GM13977 (cell line): ENCODE data around the gene BANF2.

ENCODE experiments used
- DNase-seq: peaks from one replicate; pipeline ENCODE4 v3.0.0; 2012; ENCODE audit warnings: low spot score
- in situ Hi-C: fragments of 300-500 bp; cut with MboI; formaldehyde crosslinking; loops from one replicate; pipeline ENCODE4 v1.12.0; 2022; ENCODE audit warnings: low sequenced_read_pairs, low pct_unique_long_range_greater_than_20kb, mixed read lengths, inconsistent platforms; ENCODE audit not compliant: unreplicated experiment
- TF ChIP-seq, protein P1 (sequence below): IDR thresholded peaks from 2 replicates; pipeline ENCODE4 v1.5.1; 2012; ENCODE audit warnings: mild to moderate bottlenecking, control low read depth; ENCODE audit not compliant: insufficient read depth; ENCODE audit errors: extremely low read depth, missing control alignments

BANF2 gene

DNA sequence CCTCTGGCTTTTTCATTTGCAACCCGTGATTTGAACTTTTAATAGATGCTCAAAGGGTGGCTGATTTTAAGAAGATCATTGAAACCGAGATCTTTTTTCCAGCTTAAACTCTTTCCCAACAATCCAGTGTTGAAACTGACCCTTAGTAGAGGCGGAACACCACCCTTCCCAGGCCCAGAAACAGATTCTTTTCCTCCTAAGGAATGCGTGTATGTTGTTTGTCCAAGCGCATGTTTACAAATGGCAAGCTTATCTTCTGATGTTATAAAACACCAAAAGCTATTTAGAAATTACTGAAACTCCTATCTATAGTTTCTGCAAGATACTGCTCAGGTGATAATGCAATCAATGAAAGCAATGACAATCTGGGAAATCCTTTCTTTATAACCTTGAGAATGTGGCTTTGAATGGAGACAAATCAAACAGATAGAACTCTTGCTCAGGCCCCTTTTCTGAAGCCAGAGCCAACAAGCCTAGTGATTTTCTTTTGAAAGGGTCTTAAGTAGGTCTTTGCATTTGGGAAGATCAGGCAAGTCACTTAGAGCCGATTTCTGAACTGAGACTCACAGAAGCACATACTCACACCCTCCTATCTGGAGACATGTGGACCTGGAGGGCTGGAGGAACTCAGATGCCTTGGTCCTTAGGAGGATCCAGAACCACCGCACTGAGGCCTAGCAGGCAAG, 9.1 kb downstream of the BANF2 start:
- DNase-seq = no peak
- in situ Hi-C loops = no loop called here
- TF ChIP-seq, protein P1, sequence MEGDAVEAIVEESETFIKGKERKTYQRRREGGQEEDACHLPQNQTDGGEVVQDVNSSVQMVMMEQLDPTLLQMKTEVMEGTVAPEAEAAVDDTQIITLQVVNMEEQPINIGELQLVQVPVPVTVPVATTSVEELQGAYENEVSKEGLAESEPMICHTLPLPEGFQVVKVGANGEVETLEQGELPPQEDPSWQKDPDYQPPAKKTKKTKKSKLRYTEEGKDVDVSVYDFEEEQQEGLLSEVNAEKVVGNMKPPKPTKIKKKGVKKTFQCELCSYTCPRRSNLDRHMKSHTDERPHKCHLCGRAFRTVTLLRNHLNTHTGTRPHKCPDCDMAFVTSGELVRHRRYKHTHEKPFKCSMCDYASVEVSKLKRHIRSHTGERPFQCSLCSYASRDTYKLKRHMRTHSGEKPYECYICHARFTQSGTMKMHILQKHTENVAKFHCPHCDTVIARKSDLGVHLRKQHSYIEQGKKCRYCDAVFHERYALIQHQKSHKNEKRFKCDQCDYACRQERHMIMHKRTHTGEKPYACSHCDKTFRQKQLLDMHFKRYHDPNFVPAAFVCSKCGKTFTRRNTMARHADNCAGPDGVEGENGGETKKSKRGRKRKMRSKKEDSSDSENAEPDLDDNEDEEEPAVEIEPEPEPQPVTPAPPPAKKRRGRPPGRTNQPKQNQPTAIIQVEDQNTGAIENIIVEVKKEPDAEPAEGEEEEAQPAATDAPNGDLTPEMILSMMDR = no peak

DNA sequence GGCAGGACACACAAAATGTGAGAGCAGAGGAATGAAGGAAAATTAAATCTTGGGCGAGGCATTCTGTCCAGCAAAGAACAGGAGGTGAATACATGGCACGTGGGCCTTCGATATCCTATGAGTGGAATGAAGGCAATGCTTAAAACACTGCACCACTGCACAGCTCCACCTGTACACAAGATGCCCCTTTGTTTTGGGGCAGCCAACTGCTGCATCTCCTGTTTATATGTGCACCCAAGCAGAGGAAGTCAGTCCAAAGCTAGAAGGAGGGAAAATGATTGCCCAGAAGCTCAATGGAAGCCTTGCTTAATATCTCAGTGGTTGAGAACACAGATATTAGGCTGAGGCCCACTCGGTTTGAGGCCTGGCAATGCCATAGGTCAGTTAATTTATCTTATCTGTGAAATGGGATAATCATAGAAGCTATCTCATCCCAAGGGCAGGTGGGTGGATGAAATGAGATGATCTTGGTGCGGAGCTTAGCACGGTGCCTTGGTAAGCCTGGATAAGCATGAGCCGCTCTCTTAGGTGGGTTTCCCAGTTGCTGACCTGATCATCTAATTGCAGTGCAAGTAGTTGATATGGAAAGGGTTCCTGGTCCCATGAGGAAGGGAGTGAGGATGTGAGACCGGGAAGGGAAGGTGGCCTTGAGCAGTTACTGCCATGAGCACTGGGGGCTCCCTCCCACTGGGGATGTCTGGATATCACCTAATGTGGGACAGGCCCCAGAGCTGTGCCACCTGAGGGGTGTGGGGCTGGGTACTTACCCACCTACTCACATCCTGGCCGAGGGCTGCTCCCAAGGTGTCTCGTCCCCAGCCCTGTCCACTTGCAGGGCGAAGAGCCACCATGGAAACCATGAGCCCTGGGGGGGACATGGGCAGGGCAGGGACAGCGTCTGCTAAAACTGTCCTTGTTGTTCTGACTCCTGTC, 9.9 kb downstream of the BANF2 start:
- in situ Hi-C loops = no loop called here
- TF ChIP-seq, protein P1 = no peak
- no peak for DNase-seq

DNA sequence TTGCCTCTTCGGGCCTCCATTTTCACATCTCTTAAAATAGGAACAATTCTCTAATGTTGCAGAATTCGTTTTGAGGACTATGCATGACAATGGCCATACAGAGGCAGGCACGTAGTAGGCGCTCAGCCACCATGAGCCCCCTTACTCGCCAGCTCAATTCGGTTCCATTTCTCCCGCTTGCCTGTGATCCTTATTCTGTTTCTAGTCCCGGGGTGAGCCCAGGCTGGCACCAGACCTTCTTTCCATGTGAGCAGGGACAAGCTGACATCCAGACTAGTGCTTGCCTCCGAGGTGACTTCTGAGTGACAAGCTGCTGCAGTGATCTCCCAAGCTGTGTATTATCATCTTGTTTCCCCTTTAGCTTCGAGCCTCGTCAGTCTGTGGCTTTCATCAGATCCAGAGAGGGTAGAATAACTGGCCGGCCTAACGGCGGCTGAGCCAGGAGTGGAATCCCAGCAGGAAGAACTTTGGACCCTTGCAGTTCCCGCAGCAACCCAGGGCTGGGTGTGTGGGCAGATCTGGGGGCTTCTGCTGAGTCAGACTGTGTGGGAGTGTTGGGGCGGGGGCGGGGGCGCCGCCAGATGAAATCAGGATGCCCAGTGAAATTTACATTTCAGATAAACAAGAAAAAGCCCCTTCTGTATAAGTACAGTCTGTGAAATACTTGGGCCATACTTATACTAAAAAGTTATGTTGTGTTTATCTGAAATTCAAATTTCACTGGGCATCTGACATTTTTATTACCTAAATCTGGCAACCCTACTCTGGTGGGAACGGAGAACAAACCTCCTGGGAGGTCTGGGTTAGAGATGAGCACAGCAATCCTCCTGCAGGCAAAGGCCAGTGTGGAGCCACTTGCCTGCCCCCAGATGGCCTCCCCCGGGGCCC, 10.9 kb downstream of the BANF2 start:
- TF ChIP-seq, protein P1 = no peak
- in situ Hi-C loops = no loop called here
- DNase-seq = no peak

DNA sequence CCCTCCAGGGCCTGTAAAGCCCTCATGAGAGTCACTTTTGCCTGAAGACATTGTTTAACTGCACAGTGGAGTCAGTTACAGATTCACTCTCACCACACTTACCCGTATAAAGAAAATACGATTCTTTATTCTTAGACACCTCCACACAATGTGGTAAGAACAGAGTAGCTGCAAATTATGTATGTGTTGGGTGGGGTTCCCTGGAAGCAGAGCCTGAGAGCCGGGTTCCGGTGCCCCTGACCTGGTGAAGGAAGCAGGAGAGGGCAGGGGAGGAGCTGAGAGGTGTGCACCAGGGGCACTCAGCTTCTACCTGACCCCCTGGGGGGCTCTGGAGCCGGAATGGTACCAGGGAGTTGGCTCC, 11.5 kb downstream of the BANF2 start:
- TF ChIP-seq, protein P1 = no peak
- no peak for DNase-seq
- in situ Hi-C loops = no loop called here

DNA sequence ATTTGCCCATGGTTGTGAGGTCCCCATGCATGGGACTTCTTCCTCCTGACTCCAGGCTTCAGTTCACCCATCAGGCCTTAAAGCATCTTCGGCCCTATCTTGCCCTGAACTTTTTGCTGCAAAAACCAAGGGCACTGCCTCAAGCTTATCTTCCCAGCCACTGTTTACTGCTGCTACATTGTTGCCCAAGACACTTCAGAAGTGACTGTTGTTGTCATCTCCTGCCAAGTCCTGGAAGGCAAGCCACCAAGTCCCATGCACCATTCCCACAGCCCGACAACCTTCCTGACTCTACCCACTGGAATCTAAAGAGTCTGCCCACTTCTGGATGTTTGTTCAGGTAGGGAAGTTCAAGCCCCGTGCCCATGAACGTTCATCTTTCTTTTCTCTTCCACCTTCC, 12.4 kb downstream of the BANF2 start:
- DNase-seq = no peak
- TF ChIP-seq, protein P1 = no peak
- in situ Hi-C loops = no loop called here

DNA sequence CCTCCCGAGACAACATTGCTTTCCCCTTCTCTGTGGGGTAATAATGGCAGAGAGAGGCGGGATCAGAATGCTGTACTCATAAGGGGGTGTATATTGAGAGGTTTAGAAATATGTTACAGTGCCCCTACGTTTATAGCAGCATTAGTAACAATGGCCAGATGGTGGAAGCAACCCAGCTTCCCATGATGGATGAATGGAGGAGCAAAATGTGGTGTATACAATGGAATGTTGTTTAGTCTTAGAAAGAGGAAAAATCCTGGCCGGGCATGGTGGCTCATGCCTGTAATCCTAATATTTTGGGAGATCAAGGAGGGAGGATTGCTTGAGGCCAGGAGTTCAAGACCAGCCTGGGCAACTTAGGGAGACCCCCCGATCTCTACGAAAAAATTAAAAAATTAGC, 12.9 kb downstream of the BANF2 start:
- DNase-seq = no peak
- TF ChIP-seq, protein P1 = no peak
- in situ Hi-C loops = no loop called here
